Measurements from ENCODE around the gene ARHGEF28. TPM values are rescaled to one million over a fixed set of nuclear protein-coding genes. Genes with fewer than 3 reads are reported as not detected.

Gene ARHGEF28
- total and polyA plus RNA-seq, 2 experiments from 2014 or later, result 3.5 to 11.2 TPM

GRCh38 chr5:73630765-73631164 lies 4.8 kb downstream of the ARHGEF28 start:
- Histone ChIP-seq H2AFZ (no peak overlapping the region), H3K79me2 (no peaks in the 10 kb centered on the region), H4K20me1 (ENCODE audit: insufficient read depth, poor library complexity, severe bottlenecking) (no peaks in the 10 kb centered on the region), H3K4me3 (no peak overlapping the region), H3K27me3 (peaks cover 31% of the 10 kb centered on the region), H3K27ac (no peak overlapping the region), H3K9me2 (replicated peaks; ENCODE audit: insufficient read depth) (no peaks in the 10 kb centered on the region), H3K4me2 (no peak overlapping the region), H3K36me3 (replicated peaks; ENCODE audit: insufficient read depth, low read depth) (no peaks in the 10 kb centered on the region), H3K4me1 (ENCODE audit: insufficient read depth) (peaks cover 3% of the 10 kb centered on the region), H3K9me3 (ENCODE audit: low read depth) (no peaks in the 10 kb centered on the region)
- peak; percentile 11 for DNase-seq (ENCODE audit: low spot score)
- no peak for TF ChIP-seq EZH2 (IDR thresholded peaks at IDR 0.05; ENCODE audit: borderline replicate concordance)
- TF ChIP-seq EZH2phosphoT487 (IDR thresholded peaks at IDR 0.05; ENCODE audit: low read depth, severe bottlenecking, unreplicated experiment), result no peak
- no peak for TF ChIP-seq CTCF (IDR thresholded peaks at IDR 0.05; ENCODE audit: poor library complexity)

- no peak overlapping the region for H3K4me3 ChIP-seq
- H3K9me2 ChIP-seq (replicated peaks; ENCODE audit: insufficient read depth), result no peaks in the 10 kb centered on the region
- H4K20me1 ChIP-seq (ENCODE audit: insufficient read depth, poor library complexity, severe bottlenecking), result no peaks in the 10 kb centered on the region
- H3K27ac ChIP-seq, result no peak overlapping the region
- H2AFZ ChIP-seq, result no peak overlapping the region
- no peaks in the 10 kb centered on the region for H3K36me3 ChIP-seq (replicated peaks; ENCODE audit: insufficient read depth, low read depth)
- no peak overlapping the region for H3K4me2 ChIP-seq
- no peak for DNase-seq (ENCODE audit: low spot score)
- TF ChIP-seq EZH2phosphoT487 (IDR thresholded peaks at IDR 0.05; ENCODE audit: low read depth, severe bottlenecking, unreplicated experiment) (no peak), EZH2 (IDR thresholded peaks at IDR 0.05; ENCODE audit: borderline replicate concordance) (no peak), CTCF (IDR thresholded peaks at IDR 0.05; ENCODE audit: poor library complexity) (no peak)
- peaks cover 3% of the 10 kb centered on the region for H3K4me1 ChIP-seq (ENCODE audit: insufficient read depth)
- H3K9me3 ChIP-seq (ENCODE audit: low read depth), result no peaks in the 10 kb centered on the region
- peaks cover 33% of the 10 kb centered on the region for H3K27me3 ChIP-seq
- H3K79me2 ChIP-seq, result no peaks in the 10 kb centered on the region
Observed at GRCh38 chr5:73631500-73631899, 5.5 kb downstream of the ARHGEF28 start.

- Histone ChIP-seq H3K4me3 (no peak overlapping the region), H3K4me1 (ENCODE audit: insufficient read depth) (peaks cover 3% of the 10 kb centered on the region), H3K9me2 (replicated peaks; ENCODE audit: insufficient read depth) (no peaks in the 10 kb centered on the region), H3K4me2 (no peak overlapping the region), H2AFZ (no peak overlapping the region), H3K36me3 (replicated peaks; ENCODE audit: insufficient read depth, low read depth) (no peaks in the 10 kb centered on the region), H3K9me3 (ENCODE audit: low read depth) (no peaks in the 10 kb centered on the region), H4K20me1 (ENCODE audit: insufficient read depth, poor library complexity, severe bottlenecking) (no peaks in the 10 kb centered on the region), H3K27ac (no peak overlapping the region), H3K27me3 (peaks cover 24% of the 10 kb centered on the region), H3K79me2 (no peaks in the 10 kb centered on the region)
- no peak for DNase-seq (ENCODE audit: low spot score)
- 79% methylated on average over 5 of the region's 5 CpGs for WGBS (ENCODE audit: low lambda C conversion rate, missing lambda C conversion rate)
- TF ChIP-seq EZH2 (IDR thresholded peaks at IDR 0.05; ENCODE audit: borderline replicate concordance), result no peak
- TF ChIP-seq EZH2phosphoT487 (IDR thresholded peaks at IDR 0.05; ENCODE audit: low read depth, severe bottlenecking, unreplicated experiment), result no peak
- no peak for TF ChIP-seq CTCF (IDR thresholded peaks at IDR 0.05; ENCODE audit: poor library complexity)
Observed at GRCh38 chr5:73633060-73633459, 7.1 kb downstream of the ARHGEF28 start.

GRCh38 chr5:73636408-73636807 lies 10.4 kb downstream of the ARHGEF28 start:
- Histone ChIP-seq H3K4me3 (no peak overlapping the region), H3K27me3 (peaks cover 18% of the 10 kb centered on the region), H3K4me1 (ENCODE audit: insufficient read depth) (no peaks in the 10 kb centered on the region), H3K4me2 (no peak overlapping the region), H3K9me3 (ENCODE audit: low read depth) (no peaks in the 10 kb centered on the region), H4K20me1 (ENCODE audit: insufficient read depth, poor library complexity, severe bottlenecking) (no peaks in the 10 kb centered on the region), H3K36me3 (replicated peaks; ENCODE audit: insufficient read depth, low read depth) (no peaks in the 10 kb centered on the region), H3K27ac (no peak overlapping the region), H3K9me2 (replicated peaks; ENCODE audit: insufficient read depth) (no peaks in the 10 kb centered on the region), H3K79me2 (no peaks in the 10 kb centered on the region), H2AFZ (no peak overlapping the region)
- TF ChIP-seq EZH2 (IDR thresholded peaks at IDR 0.05; ENCODE audit: borderline replicate concordance) (no peak), EZH2phosphoT487 (IDR thresholded peaks at IDR 0.05; ENCODE audit: low read depth, severe bottlenecking, unreplicated experiment) (no peak), CTCF (IDR thresholded peaks at IDR 0.05; ENCODE audit: poor library complexity) (no peak)
- no peak for DNase-seq (ENCODE audit: low spot score)
- WGBS (ENCODE audit: low lambda C conversion rate, missing lambda C conversion rate), result 73% methylated on average over 3 of the region's 3 CpGs
